HG03571 (cell line): Measurements from ENCODE around the gene CARMIL3.

Source experiments
- ATAC-seq: cut with Tn5 transposase; IDR thresholded peaks from one replicate; pipeline ENCODE4 v1.9.1; 2021; ENCODE audit not compliant: unreplicated experiment

The CARMIL3 gene

GRCh38 chr14:24113801-24114531 is 62.2 kb downstream of the CARMIL3 start:
- peak; percentile 34 for ATAC-seq

DNA sequence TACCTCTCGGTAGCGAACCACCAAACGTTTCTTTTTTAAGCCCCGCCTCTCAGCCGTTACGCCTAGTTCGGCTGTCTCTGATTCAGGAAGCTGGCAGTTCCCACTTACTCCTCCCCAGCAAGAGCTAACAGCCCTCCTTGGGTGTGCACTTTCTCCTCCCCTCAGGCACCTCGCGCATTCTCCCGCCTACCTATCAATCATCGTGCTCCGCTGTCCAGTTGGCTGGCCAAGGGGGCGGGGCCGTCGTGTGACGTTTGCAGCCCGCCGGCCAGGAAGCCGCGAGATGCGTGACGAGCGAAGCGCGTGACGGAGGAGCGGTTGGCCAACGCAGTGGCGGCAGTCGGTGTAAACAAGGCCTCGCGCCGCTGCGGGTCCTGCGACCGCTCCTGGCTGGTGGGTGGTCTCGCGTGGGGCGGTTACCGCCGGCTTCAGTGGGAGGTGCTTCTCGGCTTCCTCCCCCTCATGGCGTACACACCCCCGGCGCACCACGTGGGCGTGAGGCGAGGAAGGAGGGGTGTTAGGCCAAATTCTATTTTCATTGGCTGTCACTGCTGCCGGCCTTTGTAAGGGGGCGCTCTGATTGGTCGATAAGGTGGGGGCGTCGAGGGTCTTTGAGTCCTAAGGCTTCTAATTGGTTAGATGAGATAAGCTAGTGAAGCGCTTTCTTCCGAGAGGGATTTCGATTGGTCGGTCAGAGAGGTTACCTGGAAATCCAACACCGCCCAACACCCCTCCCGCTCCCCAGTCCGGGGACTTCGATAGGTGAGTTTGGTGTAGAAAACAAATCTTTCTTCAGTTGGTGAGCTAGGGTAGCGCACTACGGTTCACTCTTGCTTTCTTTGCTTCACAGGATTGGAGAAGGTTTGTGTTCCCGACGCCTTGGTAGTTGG is 63.0 kb downstream of the CARMIL3 start, which contains the start of the genes DCAF11 and NRL:
Gene DCAF11, plus strand, starts transcription at position 246 of the 890 bp plus-strand sequence. CDS start 818 bp downstream, outside the sequence.
Gene NRL, minus strand, starts transcription at position 418 of the 890 bp plus-strand sequence. CDS start 32,101 bp downstream, outside the sequence.
- peak; percentile 83 for ATAC-seq

DNA sequence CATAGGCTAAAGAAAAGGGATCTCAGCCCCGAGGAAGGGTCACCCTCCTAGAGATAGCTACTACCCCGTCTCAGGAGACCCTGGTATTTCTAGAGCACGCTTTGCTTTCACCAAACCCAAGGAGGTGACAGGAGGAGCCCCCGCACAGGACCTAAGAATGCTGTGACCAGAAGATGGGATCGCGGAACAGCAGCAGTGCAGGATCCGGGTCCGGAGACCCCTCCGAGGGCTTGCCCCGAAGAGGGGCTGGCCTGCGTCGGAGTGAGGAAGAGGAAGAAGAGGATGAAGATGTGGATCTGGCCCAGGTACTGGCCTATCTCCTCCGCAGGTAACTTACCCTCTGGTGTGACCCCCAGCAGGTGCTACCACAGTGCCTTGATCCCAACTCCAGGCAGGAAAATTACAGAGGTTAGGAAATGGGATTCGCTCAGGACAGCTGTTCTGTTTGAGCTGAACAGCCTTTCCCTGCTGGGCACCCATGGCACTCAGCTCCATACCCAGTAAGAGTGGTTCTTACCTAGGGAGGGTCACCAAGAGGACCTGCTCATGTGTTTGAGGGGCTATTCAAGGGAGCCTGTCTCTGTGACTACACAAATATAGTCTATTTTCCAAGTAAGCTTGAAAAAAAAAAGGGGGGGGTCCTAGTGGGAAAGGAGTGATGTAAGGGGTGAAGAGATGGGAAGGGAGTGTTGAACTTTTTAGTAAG is 63.8 kb downstream of the CARMIL3 start:
- no peak for ATAC-seq

DNA sequence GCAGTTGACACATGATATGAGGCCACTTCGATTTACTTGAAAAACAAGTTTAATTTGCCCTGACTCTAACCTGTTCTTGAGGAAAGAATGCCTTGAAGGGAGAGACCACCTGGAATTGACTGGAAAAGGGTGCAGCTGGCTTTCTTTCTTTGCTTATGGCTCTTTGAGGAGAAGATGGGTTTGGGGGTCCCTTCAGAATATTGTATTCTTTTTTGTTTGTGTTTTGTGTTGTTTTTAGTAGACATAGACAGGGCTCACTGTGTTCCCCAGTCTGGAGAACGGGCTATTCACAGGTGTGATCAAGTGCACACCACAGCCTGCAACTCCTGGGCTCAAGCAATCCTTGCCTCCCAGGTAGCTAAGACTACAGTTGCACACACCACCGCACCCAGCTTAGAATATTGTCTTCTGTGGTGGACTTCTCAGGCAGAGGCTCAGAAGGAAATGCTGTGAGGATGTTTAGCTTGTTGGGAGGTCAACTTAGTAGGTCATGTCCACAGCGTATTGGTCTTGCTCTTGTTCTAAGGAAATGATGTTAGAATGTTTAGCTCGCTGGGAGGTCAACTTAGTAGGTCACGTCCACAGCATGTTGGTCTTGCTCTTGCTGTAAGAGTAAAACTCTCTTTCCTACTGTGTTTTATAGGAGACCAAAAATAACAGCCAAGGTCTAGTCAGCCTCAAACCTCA is 64.5 kb downstream of the CARMIL3 start:
- no peak for ATAC-seq

GRCh38 chr14:24117179-24117578 is 65.4 kb downstream of the CARMIL3 start:
- no peak for ATAC-seq
